SU-DHL-6 (cell line): Measurements from ENCODE around the gene ALK.

Source experiments
- H2AFZ ChIP-seq: fragments of 200-600 bp; sonication (generic); 2 replicates; pipeline ENCODE4 v1.6.1; 2014; ENCODE audit warnings: low read depth, mild to moderate bottlenecking, moderate library complexity, mixed read lengths, antibody characterized with exemption, low read length; ENCODE audit not compliant: severe bottlenecking
- H3F3A ChIP-seq: fragments of 200-600 bp; shearing (Covaris generic); 2 replicates; pipeline ENCODE4 v1.6.0; 2016; ENCODE audit warnings: antibody characterized with exemption, mild to moderate bottlenecking; ENCODE audit not compliant: insufficient read depth
- H3K27ac ChIP-seq: fragments of 200-600 bp; sonication (generic); 2 replicates; pipeline ENCODE4 v1.5.1; 2016; ENCODE audit warnings: low read depth, mild to moderate bottlenecking, low read length, moderate library complexity, mixed read lengths
- H3K27me3 ChIP-seq: fragments of 200-600 bp; sonication (generic), shearing (Covaris generic); 2 replicates; pipeline ENCODE4 v1.6.0; 2014; ENCODE audit warnings: mild to moderate bottlenecking, low read length
- H3K36me3 ChIP-seq: fragments of 200-600 bp; sonication (generic); 2 replicates; pipeline ENCODE4 v1.6.1; 2014; ENCODE audit warnings: mild to moderate bottlenecking, low read length, mixed read lengths
- H3K4me2 ChIP-seq: fragments of 300-600, 200-600 bp; shearing (Covaris generic), sonication (generic); 2 replicates; pipeline ENCODE4 v1.6.0; 2014; ENCODE audit warnings: low read length, low read depth, mild to moderate bottlenecking; ENCODE audit not compliant: poor library complexity, severe bottlenecking
- H3K4me3 ChIP-seq: fragments of 200-600 bp; sonication (generic); 2 replicates; pipeline ENCODE4 v1.5.1; 2014; ENCODE audit warnings: antibody characterized with exemption, low read length, mild to moderate bottlenecking, mixed read lengths; ENCODE audit not compliant: insufficient read depth, poor library complexity, severe bottlenecking
- H3K79me2 ChIP-seq: fragments of 200-600 bp; sonication (generic); 2 replicates; pipeline ENCODE4 v1.6.1; 2014; ENCODE audit warnings: mild to moderate bottlenecking, low read length, moderate library complexity; ENCODE audit not compliant: insufficient read depth
- H3K9ac ChIP-seq: fragments of 200-600 bp; sonication (generic); 2 replicates; pipeline ENCODE4 v1.7.0; 2014; ENCODE audit warnings: mild to moderate bottlenecking, low read length
- H3K9me2 ChIP-seq: fragments of 200-600 bp; sonication (generic); replicated peaks from 2 replicates; pipeline ENCODE4 v1.6.1; 2014; ENCODE audit warnings: low read length; ENCODE audit not compliant: insufficient read depth
- H3K9me3 ChIP-seq: fragments of 200-600 bp; sonication (generic); 2 replicates; pipeline ENCODE4 v1.6.1; 2014; ENCODE audit warnings: low read length, mixed read lengths; ENCODE audit not compliant: insufficient read depth
- H4K20me1 ChIP-seq: fragments of 200-600 bp; sonication (generic); 2 replicates; pipeline ENCODE4 v1.6.1; 2014; ENCODE audit warnings: low read depth, mild to moderate bottlenecking, antibody characterized with exemption, low read length, moderate library complexity, mixed read lengths
- EZH2phosphoT487 ChIP-seq: fragments of 200-600 bp; sonication (generic), shearing (Covaris generic); conservative IDR thresholded peaks from 2 replicates; pipeline ENCODE4 v1.6.1; 2018; ENCODE audit warnings: mild to moderate bottlenecking, antibody characterized with exemption, low read length, moderate library complexity, mixed read lengths
- TF ChIP-seq, protein P1 (sequence below): fragments of 200-600 bp; sonication (generic); IDR thresholded peaks from one replicate; pipeline ENCODE4 v1.5.1; 2017; ENCODE audit warnings: antibody characterized with exemption, mild to moderate bottlenecking, low read length, moderate library complexity; ENCODE audit not compliant: insufficient read depth, poor library complexity, severe bottlenecking

The ALK gene

DNA sequence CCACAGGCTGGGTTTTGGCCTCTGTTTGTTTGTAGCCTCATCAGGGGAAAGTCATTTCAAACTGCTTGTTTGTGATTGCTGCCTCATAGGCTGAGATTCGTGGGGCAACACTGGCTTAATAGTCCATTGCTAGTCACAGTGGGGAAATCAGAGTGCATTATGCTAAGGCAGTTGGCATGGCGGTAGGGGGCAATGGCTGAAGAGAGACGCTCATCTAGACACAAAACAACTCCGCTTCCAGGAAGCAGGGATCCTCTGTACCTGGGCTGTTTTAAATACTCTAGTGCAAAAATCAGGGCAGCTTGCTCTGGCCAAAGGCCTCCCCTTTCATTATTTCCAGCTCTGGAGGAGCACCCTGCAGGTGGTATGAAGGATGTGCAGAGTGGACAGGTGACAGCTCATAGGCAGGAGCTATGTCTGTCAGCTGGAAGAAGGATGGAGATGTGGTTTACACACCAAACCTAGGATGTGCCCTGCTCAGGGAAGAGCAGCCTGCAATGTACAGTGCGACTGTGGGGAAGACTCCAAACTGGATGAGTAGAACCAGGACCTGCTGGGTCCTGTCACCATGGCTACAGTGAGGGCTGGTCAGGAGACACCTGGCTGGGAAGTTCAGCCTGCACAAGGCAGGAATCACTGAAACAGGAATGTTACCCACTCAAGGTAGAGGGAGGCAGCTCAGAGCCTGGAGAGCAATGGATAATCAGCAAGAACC lies 571.9 kb downstream of the ALK start:
- Histone ChIP-seq H3K9ac (no peak overlapping the region), H3K9me3 (no peaks in the 10 kb centered on the region), H2AFZ (no peak overlapping the region), H3F3A (no peaks in the 10 kb centered on the region), H3K79me2 (no peaks in the 10 kb centered on the region), H3K36me3 (no peaks in the 10 kb centered on the region), H3K4me2 (no peak overlapping the region), H3K27ac (no peak overlapping the region), H4K20me1 (no peaks in the 10 kb centered on the region), H3K9me2 (no peaks in the 10 kb centered on the region), H3K4me3 (no peak overlapping the region), H3K27me3 (no peaks in the 10 kb centered on the region)
- TF ChIP-seq, protein P1, sequence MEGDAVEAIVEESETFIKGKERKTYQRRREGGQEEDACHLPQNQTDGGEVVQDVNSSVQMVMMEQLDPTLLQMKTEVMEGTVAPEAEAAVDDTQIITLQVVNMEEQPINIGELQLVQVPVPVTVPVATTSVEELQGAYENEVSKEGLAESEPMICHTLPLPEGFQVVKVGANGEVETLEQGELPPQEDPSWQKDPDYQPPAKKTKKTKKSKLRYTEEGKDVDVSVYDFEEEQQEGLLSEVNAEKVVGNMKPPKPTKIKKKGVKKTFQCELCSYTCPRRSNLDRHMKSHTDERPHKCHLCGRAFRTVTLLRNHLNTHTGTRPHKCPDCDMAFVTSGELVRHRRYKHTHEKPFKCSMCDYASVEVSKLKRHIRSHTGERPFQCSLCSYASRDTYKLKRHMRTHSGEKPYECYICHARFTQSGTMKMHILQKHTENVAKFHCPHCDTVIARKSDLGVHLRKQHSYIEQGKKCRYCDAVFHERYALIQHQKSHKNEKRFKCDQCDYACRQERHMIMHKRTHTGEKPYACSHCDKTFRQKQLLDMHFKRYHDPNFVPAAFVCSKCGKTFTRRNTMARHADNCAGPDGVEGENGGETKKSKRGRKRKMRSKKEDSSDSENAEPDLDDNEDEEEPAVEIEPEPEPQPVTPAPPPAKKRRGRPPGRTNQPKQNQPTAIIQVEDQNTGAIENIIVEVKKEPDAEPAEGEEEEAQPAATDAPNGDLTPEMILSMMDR: no peak
- no peak for TF ChIP-seq EZH2phosphoT487

DNA sequence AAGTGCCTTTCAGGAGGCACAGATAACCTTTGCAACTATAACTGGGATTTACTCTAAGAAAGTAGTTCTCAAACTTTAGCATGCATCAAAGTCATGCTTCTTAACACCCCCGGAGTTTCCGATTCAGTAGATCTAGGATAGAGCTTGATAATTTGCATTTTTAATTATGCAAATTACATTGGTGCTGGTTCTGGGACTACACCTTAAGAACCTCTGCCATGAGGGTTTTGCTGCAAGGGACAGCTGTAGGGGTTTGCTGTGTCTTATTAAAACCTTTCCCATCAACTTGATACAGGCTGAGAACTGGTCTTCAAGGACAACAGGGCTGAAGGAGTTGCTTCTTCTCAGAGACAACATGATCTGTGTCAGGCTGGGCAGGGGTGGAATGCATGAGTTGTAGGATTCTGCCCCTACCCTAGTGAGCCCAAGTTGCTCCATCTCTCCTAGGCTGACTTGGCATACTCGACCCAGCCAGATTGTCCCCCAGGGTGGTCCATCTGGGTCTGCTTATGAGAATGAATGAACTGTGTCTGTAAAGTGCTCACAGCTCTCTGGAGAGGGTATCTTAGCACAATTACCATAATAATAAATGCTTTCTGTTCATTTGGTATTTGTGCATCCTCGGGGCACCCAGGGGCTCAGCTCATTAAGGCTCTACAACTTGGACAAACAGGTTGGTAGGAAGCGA lies 573.5 kb downstream of the ALK start:
- Histone ChIP-seq H3K9me2 (no peaks in the 10 kb centered on the region), H4K20me1 (no peaks in the 10 kb centered on the region)

DNA sequence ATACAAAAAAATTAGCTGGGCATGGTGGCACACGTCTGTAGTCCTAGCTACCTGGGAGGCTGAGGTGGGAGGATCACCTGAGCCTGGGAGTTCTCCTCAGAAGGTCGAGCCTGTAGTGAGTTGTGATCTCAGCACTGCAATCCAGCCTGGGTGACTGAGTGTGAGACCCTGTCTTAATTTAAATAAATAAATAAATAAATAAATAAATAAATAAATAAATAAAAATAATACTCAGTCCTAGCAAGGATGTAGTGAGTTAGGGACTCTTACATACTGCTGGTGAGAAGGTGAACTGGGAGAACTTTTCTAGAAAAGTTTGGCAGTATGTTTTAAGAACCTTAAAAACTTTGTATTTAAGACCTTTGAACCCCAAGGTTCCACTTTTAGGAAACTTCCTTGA lies 576.1 kb downstream of the ALK start:
- TF ChIP-seq, protein P1: no peak
- TF ChIP-seq EZH2phosphoT487: no peak
- no peak overlapping the region for H3K4me2 ChIP-seq
- no peak overlapping the region for H2AFZ ChIP-seq
- no peak overlapping the region for H3K27ac ChIP-seq
- no peaks in the 10 kb centered on the region for H4K20me1 ChIP-seq
- no peaks in the 10 kb centered on the region for H3K79me2 ChIP-seq
- H3F3A ChIP-seq: no peaks in the 10 kb centered on the region
- H3K9ac ChIP-seq: no peak overlapping the region
- H3K9me3 ChIP-seq: no peaks in the 10 kb centered on the region
- H3K4me3 ChIP-seq: no peak overlapping the region
- no peaks in the 10 kb centered on the region for H3K36me3 ChIP-seq
- no peaks in the 10 kb centered on the region for H3K27me3 ChIP-seq
- no peaks in the 10 kb centered on the region for H3K9me2 ChIP-seq

More for the DNA sequence above, 573.5 kb downstream of the ALK start:
- H3K79me2 ChIP-seq: no peaks in the 10 kb centered on the region
- H2AFZ ChIP-seq: no peak overlapping the region
- H3K36me3 ChIP-seq: no peaks in the 10 kb centered on the region
- H3K9ac ChIP-seq: no peak overlapping the region
- TF ChIP-seq EZH2phosphoT487: no peak
- TF ChIP-seq, protein P1: no peak
- H3K27me3 ChIP-seq: no peaks in the 10 kb centered on the region
- H3F3A ChIP-seq: no peaks in the 10 kb centered on the region
- H3K4me3 ChIP-seq: no peak overlapping the region
- no peak overlapping the region for H3K27ac ChIP-seq
- no peaks in the 10 kb centered on the region for H3K9me3 ChIP-seq
- H3K4me2 ChIP-seq: no peak overlapping the region
